ENCODE measurements around the gene SUGCT.

Gene SUGCT

DNA sequence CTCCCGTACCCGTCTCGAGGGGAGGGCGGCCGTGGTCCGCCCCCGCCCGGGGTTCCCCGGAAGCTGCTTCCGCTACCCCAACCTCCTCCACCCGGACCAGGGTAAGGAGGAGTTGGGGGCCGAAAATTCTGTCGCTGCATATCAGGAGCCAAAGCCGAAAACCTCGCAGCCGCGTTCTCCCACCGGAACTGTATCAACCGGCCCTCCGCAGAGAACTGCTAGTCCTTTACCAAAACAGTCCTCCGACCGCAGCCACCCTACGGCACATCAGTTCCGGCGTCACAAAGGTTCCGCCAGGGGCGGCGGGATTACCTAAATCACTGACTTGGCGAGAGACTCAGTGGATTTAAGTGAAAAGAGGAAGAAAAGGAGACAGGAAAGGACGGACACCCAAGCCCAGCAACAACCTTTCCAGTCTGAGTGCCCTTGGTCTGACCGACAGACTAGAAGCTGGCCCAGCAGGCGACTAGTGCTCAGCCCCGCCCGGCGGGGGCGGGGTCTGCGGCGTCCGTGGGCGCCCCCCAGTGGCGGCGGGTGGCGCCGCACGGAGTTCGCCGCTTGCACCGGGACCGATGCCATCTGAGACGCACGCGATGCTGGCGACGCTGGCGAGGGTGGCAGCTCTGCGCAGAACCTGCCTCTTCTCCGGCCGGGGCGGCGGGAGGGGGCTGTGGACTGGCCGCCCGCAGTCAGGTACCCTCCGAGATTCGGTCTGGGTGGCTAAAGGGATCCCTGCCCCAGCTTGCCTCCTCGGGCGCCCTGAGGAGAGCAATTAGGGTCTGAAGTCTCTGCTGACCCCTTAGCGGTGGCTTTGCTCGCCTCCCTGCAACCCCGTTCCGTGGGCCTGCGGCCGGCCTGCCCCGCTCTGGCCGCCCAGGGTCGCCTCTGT lies at the start of gene SUGCT, which contains the start of gene MPLKIP:
Gene SUGCT, plus strand, starts transcription at position 578 of the 889 bp plus-strand sequence.
Gene MPLKIP, minus strand, starts transcription at position 195 of the 889 bp plus-strand sequence. Its CDS starts 55 bp downstream, at position 140.
- Histone ChIP-seq H3K27ac (peak within 1 kb of the TSS; percentile 97), H3K27me3 (no peaks in the 10 kb centered on the region), H3K36me3 (peaks cover 19% of the 10 kb centered on the region), H3K4me3 (peak within 1 kb of the TSS; percentile 99), H3K4me2 (peak within 1 kb of the TSS; percentile 80), H3K9ac (peak within 1 kb of the TSS; percentile 98), H4K20me1 (peaks cover 47% of the 10 kb centered on the region), H3K9me3 (peaks cover 9% of the 10 kb centered on the region; the same call in 1 of the 2 replicates), H3K4me1 (peaks cover 17% of the 10 kb centered on the region)
- no peak for TF ChIP-seq Cebpa-rat (IDR thresholded peaks at IDR 0.05)

DNA sequence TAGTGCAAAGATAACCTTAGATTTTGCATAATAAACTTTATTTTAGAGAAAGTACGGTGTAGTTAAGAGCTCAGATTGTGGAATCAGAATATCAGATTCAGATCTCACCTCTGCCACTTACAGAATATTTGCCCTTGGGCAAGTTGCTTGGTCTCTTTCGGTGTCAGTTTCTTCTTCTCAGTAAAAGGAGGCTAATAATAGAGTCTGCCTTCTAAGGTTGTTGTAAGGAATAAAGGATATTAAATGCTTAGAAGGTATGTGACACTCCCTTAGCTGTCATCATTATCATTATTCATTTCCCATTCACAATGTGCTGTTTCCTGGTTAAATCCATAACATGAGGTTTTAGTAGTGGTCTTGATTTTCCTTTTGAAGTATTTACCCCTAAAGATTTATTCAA lies 42.6 kb upstream of the SUGCT start:
- Histone ChIP-seq H3K4me2 (no peak overlapping the region), H3K9me3 (no peaks in the 10 kb centered on the region), H3K4me1 (no peaks in the 10 kb centered on the region), H3K36me3 (peaks cover 91% of the 10 kb centered on the region), H4K20me1 (peaks cover 41% of the 10 kb centered on the region), H3K27me3 (no peaks in the 10 kb centered on the region), H3K27ac (no peak overlapping the region), H3K4me3 (no peak overlapping the region), H3K9ac (no peak overlapping the region)
- TF ChIP-seq Cebpa-rat (IDR thresholded peaks at IDR 0.05): no peak

GRCh38 chr7:40093631-40094350 lies 41.0 kb upstream of the SUGCT start:
- H3K4me3 ChIP-seq: no peak overlapping the region
- no peaks in the 10 kb centered on the region for H3K4me1 ChIP-seq
- H4K20me1 ChIP-seq: peaks cover 41% of the 10 kb centered on the region
- no peak for TF ChIP-seq Cebpa-rat (IDR thresholded peaks at IDR 0.05)
- H3K36me3 ChIP-seq: peaks cover 82% of the 10 kb centered on the region
- no peak overlapping the region for H3K9ac ChIP-seq
- H3K4me2 ChIP-seq: no peak overlapping the region
- no peaks in the 10 kb centered on the region for H3K27me3 ChIP-seq
- no peak overlapping the region for H3K27ac ChIP-seq
- no peaks in the 10 kb centered on the region for H3K9me3 ChIP-seq

GRCh38 chr7:40095230-40095629 lies 39.6 kb upstream of the SUGCT start:
- H3K4me2 ChIP-seq: no peak overlapping the region
- H3K27ac ChIP-seq: no peak overlapping the region
- no peak for TF ChIP-seq Cebpa-rat (IDR thresholded peaks at IDR 0.05)
- peaks cover 50% of the 10 kb centered on the region for H4K20me1 ChIP-seq
- H3K36me3 ChIP-seq: peaks cover 68% of the 10 kb centered on the region
- no peaks in the 10 kb centered on the region for H3K4me1 ChIP-seq
- no peak overlapping the region for H3K4me3 ChIP-seq
- no peaks in the 10 kb centered on the region for H3K9me3 ChIP-seq
- no peaks in the 10 kb centered on the region for H3K27me3 ChIP-seq
- H3K9ac ChIP-seq: no peak overlapping the region

DNA sequence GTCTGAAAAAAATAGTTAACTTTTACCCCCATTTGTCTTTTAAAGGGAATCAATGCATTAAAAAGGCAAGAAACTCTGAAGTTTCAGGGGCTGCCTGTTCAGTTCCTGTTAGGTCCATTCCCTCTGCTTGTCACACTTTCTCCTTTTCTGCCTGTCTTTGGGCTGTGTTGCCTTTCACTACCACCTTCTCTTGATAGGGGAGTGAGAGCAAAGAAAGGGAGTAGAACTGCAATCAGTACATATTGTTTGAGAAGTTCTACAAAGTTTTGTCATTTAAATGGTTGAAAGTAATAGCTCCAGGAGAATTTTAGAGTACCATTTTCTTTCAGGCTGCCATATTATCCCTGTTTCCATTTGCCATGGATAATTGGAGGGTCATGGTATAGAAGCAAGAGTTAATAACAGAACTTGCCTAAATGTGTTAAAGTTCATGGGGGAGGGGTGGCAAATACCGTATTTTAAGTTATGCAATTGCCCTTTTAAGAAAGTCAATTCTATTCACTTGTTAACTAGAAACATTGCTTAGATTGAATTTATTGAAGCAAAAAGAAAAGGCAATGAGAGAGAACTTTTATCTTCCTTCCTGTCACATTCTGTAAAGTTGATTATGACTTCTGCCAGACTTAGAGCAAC lies 39.0 kb upstream of the SUGCT start:
- H3K9me3 ChIP-seq: no peaks in the 10 kb centered on the region
- no peak overlapping the region for H3K4me3 ChIP-seq
- no peaks in the 10 kb centered on the region for H3K27me3 ChIP-seq
- H3K27ac ChIP-seq: no peak overlapping the region
- no peak overlapping the region for H3K4me2 ChIP-seq
- no peak for TF ChIP-seq Cebpa-rat (IDR thresholded peaks at IDR 0.05)
- H3K36me3 ChIP-seq: peaks cover 62% of the 10 kb centered on the region
- H3K9ac ChIP-seq: no peak overlapping the region
- no peaks in the 10 kb centered on the region for H3K4me1 ChIP-seq
- peaks cover 51% of the 10 kb centered on the region for H4K20me1 ChIP-seq

- Histone ChIP-seq H3K9ac (no peak overlapping the region), H3K4me3 (no peak overlapping the region), H4K20me1 (peaks cover 45% of the 10 kb centered on the region), H3K36me3 (peaks cover 44% of the 10 kb centered on the region), H3K27ac (no peak overlapping the region), H3K27me3 (no peaks in the 10 kb centered on the region), H3K4me2 (no peak overlapping the region), H3K9me3 (no peaks in the 10 kb centered on the region), H3K4me1 (no peaks in the 10 kb centered on the region)
- no peak for TF ChIP-seq Cebpa-rat (IDR thresholded peaks at IDR 0.05)
These were observed 37.1 kb upstream of the SUGCT start for GRCh38 chr7:40097728-40098127.

- no peak for TF ChIP-seq Cebpa-rat (IDR thresholded peaks at IDR 0.05)
- Histone ChIP-seq H3K4me2 (no peak overlapping the region), H3K4me1 (no peaks in the 10 kb centered on the region), H3K9ac (no peak overlapping the region), H3K36me3 (peaks cover 33% of the 10 kb centered on the region), H3K27me3 (no peaks in the 10 kb centered on the region), H4K20me1 (peaks cover 36% of the 10 kb centered on the region), H3K9me3 (no peaks in the 10 kb centered on the region), H3K27ac (no peak overlapping the region), H3K4me3 (no peak overlapping the region)
These were observed 36.0 kb upstream of the SUGCT start for GRCh38 chr7:40098810-40099209.

DNA sequence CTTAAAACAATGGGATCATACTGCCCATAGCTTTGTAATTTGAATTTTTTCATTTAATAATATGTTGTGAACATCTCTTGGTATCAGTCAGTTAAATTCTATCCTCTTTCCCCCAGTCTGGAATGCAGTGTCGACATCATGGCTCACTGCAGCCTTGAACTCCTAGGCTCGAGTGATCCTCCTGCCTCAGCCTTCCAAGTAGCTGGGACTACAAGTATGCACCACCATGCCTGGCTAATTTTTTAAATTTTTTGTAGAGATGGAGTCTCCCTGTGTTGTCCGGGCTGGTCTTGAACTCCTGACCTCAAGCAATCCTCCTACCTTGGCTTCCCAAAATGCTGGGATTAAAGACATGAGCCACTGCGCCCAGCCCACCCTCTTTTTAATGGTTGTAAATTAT lies 35.0 kb upstream of the SUGCT start:
- Histone ChIP-seq H3K27ac (no peak overlapping the region), H3K4me3 (no peak overlapping the region), H3K36me3 (peaks cover 26% of the 10 kb centered on the region), H4K20me1 (peaks cover 28% of the 10 kb centered on the region), H3K4me2 (no peak overlapping the region), H3K4me1 (no peaks in the 10 kb centered on the region), H3K27me3 (no peaks in the 10 kb centered on the region), H3K9me3 (no peaks in the 10 kb centered on the region), H3K9ac (no peak overlapping the region)
- no peak for TF ChIP-seq Cebpa-rat (IDR thresholded peaks at IDR 0.05)

DNA sequence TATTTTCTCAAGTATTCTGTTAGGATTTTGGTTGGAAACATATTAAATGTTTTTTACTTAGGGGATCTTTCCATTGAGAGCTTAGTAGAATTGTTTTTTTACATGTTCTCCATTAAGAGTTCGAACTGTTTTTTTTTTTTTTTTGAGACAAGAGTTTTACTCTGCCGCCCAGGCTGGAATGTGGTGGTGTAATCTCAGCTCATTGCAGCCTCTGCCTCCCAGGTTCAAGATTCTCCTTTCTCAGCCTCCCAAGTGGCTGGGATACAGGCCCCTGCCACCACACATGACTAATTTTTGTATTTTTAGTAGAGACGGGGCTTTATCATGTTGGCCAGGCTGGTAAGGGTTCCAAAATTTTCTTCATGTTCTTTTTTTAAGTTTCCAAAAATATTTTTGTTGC lies 33.6 kb upstream of the SUGCT start:
- Histone ChIP-seq H3K4me3 (no peak overlapping the region), H3K9me3 (no peaks in the 10 kb centered on the region)

More for the DNA sequence above, 33.6 kb upstream of the SUGCT start:
- peaks cover 14% of the 10 kb centered on the region; the same call in 1 of the 2 replicates for H3K36me3 ChIP-seq
- no peak overlapping the region for H3K27ac ChIP-seq
- no peaks in the 10 kb centered on the region for H3K4me1 ChIP-seq
- H3K27me3 ChIP-seq: no peaks in the 10 kb centered on the region
- TF ChIP-seq Cebpa-rat (IDR thresholded peaks at IDR 0.05): no peak
- H3K9ac ChIP-seq: no peak overlapping the region
- no peak overlapping the region for H3K4me2 ChIP-seq
- peaks cover 17% of the 10 kb centered on the region; the same call in 1 of the 2 replicates for H4K20me1 ChIP-seq
